CD4-positive, alpha-beta T cell treated with Interferon gamma for 1 hour (primary cell): Measurements from ENCODE around the gene MEIS1.

ENCODE experiments used
- DNase-seq: peaks from one replicate; pipeline ENCODE4 v3.0.0-alpha.2; 2020

MEIS1 gene

DNA sequence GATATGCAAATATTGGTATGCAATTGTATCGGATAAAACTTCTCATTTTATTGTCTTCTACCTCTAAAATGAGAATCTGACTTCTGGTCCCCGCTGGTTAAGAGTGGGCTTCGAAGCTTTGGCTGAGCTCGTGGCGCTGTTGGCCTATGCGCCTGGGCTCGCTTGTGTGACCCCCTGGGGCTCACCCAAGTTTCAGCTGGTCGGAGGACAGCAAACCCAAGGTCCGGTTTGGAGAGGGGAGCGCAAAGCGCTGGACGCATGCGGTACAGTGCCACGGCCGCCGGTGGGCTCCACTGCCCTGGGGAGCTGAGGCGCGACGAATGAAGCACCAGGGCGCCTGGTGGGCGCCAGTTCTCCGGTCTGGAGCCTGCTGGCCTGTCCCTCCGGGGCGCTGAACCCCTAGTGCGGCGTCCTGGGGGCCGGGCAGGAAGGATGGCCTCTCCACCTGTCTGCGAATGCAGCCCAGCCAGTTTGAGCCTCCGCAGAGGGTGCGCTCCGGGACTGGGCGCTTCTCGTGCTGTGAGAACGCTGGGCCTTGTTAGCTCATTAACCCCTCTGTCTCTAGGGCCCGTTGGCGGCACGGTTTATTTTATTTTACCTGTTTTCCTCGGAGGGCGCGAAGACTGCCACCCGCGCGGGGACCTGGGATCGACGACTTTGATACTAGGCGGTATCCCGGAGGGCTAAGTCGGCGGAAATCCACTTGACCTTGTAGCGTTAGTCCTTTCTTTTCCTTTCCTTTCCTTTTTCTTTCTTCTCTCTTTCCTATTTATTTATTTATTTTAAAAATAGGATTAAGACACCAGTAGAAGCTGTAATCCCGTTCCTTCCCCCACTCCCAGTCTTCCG is 10.4 kb downstream of the MEIS1 start:
- no peak for DNase-seq

DNA sequence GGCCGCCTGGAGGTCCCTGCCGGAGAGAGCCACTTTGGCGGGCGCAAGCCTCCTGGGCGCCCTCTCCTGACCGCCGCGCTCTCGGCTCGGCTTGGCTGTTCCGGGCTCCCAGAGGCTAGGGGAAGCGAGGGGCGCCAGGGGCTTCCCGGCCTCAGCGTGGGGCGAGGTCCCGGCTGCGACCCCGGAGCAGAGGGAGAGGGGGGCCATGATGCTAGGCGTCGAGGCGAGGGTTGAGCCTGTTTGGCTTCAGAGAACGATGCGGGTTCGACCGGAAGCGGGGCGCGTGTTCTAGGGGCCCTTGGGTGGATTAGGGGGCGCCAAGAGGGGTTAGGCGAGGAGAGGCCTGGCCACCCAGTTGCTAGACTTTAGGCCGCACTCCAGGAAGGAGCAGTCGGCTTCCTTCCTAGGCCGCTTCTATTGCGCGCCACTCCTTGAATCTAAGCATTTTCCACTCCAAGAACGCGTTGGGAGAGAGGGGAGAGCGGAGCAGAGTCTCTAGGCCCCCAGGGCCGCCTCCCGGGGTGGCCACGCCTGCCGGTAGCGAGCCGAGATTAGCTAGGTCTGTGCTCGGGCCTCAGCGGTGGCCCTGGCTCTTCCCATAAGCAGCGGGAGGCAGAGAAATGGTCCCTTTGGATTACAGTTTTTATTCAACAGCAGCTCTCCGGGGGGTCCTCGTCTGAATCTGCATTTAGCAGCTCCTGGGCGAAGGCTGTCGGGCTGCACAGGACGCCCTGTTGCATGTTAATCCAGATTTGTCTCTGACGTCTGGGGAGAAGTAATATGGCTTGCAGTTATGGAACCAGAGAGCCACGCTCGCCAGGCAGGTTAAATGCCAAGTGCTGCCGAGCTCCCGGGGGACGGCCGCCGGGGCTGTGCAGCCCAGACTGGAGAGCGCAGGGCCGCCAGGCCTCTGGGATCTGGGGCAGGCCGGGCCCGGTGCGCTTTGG is 11.3 kb downstream of the MEIS1 start:
- no peak for DNase-seq

DNA sequence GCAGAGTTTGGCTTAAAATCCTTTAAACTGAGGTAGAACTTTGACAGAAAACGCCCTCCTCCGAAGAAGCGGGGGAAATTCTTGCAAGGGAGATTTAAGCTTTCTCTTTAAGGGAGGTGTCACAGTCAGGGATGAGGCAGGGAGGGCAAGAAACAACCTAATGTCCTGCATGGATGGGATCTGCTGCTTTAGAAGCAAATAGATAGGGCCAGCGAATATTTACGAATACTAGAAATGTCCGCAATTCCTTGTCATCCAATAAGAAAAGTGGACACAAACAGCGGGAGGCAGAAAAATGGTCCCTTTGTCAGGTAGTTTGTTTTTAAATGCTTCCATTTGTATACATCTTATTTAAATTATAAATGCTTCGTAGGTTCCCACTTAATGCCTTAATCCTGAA is 12.0 kb downstream of the MEIS1 start:
- no peak for DNase-seq

DNA sequence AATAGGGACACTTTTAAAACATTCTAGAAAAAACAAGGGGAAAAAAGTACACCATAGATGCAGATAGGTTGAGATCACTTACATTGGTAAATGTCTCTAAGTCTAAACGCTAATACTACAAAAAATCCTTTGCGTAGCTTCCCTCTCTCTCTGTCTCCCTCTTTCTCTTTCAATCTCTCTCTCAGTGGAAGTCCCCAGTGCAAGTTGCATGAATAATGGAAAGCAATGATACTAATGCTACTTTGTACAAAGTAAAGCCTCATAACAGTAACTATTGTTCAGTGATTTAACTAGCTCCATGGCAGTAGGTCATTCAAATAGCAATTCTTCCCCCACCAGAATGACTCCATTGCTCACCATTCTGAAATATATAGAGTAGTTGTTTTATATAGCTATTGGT is 12.8 kb downstream of the MEIS1 start:
- no peak for DNase-seq

DNA sequence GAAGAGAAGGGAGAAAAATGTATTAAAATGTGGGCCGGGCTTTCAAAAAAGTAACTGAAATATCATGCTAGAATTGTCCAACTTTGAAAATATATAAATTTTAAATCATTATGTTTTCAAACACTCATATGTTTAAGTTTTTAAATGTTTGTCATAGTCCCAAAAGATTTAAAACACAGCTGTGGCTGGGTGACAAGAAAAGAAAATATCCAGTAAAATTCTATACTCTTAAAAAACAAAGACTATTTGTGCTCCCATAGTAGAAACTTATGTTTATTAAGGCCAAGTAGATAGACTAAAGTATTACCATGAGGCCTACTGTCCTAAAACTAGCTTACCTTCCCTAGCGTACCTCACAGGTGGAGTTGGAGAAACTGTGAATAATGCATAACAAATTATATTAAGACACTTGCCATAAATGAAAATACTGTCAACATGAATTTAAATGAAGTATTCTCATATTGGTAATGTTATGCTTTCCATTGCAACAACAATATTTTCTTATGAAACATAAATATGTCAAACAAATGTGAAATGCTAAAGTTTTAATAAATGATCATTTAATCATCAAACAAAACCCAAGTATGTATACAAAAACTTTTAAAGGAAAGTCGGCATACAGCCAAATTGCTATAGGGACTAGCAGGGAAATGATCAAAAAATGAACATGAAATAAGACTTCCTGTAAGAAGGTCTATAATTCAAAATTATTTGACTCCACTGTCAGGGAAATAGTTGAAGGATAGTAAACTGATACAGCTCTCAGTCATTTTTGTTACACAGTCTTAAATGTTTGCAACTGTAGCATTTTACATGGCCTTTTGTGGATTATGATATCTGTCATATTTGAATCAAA is 13.4 kb downstream of the MEIS1 start:
- DNase-seq, result no peak

DNA sequence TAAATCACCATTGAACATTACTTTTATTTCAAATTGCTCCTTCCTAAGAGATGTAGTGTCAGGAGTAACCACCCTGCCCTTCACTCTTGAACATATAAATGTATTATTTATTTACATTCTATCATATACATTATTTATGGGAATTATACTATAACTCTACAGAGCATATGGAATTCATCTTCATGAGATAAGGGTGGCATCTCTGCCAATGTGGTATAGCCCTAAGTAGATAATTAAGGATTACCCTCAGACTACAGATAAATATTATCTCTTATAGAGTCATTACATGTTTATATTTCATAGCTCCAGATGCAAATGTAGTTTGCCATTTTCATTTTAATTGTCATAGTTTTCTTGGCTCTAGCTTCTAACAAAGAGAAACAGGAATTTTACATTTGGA is 17.3 kb downstream of the MEIS1 start:
- no peak for DNase-seq

DNA sequence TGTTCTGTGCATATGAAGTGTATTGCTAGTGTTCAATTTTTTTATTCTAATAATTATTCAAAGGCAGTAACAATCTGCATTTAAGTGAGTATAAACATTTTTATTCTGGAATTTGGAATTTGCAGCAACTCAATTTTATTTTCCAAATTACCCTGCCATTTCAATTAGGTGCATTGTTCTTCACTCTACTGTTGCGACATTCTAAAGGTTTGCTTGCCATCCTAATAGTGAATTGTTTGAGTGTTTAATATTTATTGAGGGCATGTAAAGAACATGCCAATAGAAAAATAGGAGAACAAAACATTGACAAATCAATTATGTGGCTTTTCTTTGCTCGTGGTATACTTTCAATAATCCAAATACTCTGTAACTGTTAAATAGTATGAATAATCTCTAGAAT is 18.0 kb downstream of the MEIS1 start:
- no peak for DNase-seq

DNA sequence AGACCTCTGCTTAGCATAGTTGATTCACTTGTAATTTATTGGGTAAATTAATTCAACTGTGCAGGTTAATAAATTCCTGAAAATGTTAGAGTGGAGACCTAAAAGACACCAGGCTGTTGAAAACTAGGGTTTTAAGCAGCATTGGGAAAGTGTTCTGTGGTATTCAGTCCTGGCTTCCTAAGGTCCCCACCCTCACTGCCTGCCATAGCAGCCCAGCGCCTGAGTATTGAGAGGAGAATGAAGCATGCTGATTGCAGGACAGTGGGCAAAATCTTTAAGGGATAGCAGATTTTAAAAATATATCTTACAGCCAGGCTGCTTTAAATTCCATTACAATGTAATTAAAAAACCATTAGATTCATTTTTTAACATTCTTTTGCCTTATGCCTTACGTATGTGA is 20.6 kb downstream of the MEIS1 start:
- no peak for DNase-seq

DNA sequence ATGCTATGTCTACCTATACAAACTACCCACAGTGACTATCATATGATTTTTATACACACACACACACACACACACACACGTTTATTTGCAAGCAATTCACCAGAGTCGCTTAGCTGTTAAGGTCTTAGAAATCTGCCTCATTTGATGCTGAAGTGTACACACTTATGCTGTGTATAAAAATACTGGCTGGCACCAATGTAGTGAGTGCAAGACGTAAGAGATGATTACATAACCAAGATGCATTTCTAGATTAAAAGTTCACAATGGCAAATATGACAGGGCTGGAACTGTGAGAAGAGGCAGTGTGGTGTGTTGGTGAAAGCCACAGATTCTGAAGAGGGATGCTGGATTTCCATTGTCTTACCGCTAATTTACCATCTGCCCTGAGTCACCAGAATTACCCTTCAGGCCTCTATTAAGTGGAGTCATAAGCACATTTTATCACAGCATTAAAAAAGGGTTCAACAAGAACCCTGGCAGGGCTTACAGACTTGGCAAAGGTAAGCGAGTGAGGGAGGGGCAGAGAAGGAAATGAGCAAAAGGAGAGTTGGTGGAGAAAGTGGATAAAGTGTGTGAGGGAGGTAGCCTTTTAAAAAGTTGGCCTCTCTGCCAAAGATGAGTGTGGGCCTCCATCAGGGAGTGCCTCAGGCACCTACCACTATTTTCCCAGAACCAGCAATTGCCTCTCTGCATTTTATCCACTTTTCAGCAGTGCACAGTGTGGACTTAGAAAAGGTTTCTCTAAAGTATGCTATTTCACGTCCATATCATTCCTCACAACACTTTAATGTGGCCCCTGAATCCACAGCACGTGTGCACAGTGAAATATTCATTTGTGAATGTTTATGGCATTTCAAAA is 21.5 kb downstream of the MEIS1 start:
- DNase-seq, result no peak

DNA sequence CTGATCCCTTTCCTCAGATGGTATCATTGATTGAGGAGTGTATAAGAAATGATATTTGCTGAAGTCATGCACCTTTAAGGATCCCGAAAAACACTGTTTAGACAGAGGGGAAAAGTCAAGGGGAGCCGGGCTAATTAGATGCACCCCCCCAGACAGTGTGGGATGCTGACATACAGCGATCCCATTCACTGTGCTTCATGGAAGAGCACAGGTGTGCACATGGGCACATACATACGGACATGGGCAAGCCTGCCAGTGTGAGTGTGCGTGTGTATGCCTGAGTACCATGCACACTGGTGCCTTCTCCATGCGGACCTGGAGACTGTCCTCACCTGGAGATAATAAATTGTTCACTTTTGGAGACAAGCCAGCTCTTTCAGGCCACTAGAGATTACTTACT is 22.6 kb downstream of the MEIS1 start:
- no peak for DNase-seq

DNA sequence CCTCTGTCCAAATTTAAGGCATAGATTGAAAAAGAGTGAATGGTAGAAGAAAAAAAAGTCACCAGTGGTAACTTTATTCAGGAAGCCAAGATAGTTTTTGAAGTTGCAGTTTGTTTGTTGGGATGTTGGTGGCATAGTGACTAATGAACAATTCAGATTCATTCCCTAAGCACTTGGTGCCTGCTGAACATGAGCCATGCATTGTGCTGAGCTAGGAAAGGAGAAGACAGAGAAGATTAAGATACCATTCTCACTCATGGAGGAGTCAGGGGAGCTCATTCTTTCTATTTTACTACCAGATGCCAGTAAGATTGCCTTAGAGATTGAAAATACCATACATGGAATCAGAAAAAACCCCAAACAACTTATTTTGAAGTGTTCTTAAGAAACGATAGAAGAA is 25.1 kb downstream of the MEIS1 start:
- no peak for DNase-seq

DNA sequence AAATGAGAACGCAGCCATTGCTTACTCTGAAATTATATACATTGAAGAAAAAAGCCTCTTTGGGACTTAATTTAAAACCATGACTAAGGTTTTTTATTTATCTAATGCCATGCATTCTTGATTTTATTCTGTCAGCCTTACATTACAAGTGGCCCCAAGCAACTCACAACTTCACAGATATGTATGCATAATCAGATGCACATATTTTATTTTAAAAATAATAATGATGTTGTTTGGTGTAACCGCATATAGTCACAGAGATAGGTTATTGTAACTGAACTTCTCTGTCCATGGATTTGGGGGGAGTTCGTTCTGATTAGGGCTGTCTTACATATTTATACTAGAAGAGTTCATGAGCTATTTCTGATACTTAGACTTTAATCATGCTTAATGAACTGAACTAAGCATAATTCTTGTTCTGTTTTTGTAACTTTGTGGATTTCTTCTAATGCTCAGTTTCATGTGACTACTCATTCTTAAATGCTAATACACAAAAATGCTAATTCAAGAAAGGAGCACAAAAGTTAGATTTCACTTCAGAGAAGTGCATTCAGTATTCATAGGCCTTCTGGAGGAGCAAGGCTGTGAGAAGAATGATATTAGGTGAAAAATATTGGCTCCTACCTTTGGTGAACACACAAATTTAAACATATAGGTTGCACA is 26.2 kb downstream of the MEIS1 start:
- DNase-seq, result no peak

DNA sequence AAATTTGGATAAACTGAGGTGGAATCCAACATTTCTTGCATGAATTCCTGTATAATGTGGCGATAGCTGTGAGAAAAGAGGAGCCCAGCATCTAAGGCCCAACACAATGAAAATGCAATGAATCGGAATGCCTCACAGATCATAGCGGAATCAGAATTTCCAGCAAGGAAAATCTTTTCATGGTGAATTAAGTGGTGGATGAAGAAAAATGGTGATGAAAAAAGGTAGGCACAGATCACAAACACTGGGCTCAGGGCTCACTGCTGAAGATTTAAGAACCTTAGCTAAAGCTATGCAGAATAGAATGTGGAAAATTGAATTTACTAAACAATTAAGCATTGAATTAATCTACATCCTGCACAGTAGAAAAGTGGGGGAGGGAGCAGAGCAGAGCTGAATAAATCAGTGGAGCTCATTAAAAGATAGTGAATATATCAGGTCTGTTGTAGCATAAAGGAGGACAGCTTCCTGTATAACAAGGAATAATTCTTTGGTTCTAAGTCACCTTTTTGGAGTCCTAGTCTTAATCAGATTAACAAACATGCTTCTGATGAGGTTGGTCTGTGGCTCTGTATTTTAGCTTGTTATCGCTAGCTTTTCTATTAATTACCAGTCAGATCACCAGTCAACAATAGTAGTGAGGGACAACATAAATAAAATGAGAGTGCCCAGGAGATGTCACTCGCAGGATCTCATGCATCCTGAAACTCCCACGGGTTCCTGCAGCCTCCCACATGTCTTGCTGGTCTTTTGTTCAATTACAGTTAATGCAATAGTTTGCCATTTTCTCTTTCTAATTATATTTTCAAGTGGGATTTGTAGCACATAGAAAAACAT is 27.0 kb downstream of the MEIS1 start:
- DNase-seq, result no peak

DNA sequence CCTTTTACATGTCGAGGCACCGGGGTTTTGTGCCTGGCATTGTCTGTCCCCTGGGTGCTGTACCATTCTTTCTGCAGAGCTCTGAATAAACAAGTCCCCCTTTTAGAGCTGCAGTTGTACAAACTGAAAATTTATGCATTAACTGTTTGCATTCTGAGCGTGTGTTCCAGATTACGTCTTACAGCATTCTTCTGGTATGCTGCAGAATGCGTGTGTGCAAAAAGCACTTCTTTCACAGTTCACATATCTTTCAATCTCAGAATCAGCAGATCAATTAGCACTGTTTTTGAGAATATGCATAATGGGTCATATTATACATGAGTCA is 27.5 kb downstream of the MEIS1 start:
- no peak for DNase-seq

DNA sequence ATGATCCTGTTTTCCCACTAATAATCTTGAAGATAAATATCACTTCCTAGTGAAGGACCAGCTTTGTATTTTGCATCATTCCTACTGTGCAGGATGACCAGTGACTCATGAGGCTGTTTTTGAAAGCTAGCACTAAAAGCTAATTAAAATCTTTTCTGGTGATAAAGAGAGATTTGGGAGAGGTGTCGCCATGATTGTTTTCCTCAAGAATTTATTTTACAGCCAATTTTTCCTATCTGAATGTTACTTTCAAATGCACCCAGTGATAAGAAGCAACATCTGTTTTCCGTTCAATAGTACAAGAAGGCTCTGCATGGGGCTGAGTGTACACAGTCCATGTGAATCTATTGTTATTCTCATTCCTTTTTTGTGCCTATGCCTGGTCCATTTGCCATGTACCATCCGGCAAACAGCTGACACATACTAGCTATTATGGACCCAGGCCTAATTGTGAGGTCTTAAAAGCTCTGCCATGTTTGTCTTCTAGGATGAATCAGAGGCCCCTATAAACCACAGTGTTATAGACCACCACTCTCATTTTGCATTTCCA is 28.4 kb downstream of the MEIS1 start:
- DNase-seq, result no peak

DNA sequence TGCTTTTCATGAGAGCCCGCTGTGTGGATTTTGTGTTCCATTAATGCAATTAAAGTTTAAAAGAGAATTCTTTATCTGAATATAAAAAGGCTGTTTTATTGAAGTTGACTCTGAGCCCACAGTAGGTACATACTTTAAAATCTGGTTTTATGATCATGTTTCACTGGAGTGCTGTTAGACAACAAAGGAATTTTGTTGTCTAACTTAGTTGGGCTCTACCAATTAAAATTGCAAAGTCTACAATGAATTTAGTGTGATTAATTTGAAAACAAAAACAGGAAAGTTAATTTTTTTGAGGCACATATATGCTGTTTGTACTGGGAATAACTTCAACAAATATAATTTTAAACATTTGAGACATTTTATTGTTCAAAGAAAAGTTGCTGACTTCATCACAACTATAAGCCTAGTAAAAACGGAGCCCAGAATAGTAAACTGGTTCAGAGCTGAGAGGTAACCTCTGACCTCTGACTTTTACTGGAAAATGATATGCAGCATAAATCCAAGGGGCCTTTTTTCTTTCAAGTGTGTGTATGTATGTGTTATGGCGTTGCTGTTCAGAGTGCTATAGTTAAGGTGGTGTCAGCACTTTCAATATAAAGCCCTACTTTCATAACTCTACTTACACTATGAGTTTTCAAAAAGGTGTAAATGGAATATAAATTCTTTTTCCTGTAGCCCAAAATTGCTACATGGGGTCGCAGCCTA is 30.2 kb downstream of the MEIS1 start:
- no peak for DNase-seq

DNA sequence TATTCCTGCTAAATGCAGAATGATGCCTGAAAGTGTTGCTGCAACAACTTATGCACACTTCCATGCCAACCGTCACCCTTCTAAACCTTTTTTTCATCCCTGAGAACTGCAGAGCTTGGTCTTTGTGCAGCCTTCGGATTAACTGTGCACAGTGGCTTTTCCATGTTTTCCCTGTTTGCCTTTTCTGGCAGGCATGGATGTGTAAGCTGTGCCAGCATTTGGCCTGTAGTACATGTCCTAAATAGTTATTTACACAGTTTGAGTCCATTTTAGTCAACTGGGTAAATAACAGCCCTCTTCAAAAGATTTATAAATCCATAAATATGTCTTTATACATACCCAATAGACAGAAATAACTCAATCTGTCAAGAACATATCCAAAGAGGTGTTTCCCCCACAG is 31.5 kb downstream of the MEIS1 start:
- DNase-seq, result no peak

DNA sequence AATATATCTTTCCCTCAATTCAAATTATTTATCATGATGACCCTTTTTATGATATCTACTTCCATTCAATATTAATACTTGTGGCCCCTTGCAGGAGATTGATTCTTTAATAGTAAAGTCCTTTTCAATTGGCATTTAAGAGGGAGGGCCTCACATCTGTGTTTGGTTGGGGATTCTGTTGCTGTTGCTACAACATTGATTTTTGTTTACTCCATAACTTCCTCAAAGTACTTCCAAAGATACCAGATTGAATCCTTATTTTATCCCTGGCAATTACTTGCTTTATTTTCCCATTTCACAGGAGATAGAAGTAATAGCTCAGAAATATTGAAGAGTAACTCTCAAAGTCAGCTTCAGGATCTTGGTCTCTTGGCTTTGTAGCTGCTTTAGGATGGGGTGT is 32.8 kb downstream of the MEIS1 start:
- no peak for DNase-seq

DNA sequence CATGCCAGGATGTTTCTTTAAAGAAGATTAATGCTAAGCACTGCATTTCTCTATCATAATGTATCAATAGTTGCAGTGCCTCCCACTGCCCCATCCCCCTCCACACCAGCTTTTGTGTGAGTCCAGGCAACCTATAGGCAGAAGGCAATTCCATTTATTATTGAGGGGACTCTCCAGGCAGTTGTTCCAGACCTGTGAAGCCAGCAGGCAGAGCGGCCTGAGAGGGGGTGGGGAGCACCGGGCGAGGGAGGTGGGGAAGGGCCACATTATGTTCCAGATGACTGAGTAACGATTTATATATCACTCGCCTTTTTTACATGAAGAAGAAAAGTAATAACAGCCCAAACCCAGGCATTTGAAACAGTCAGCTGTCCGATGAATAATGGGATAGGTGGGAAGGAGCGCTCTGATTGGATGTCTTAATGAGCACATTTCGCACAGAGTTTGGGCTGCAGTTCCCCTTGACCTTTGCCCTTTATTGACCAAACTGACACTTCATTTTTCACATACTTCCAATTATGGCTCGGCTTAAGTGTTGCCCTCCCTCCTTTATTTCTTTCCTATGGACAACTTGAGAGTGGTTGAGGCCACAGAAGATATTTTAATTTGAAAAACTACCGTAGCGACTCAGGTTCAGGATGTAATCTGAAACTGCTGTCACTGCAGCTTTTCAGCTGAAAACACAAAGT is 34.4 kb downstream of the MEIS1 start:
- no peak for DNase-seq
